Psoas muscle (tissue), 8 donors: ENCODE data around the gene RNF44. TPM values are rescaled to one million over a fixed set of nuclear protein-coding genes. Genes with fewer than 3 reads are reported as not detected.
A peak's percentile ranks its signal among the peaks of the same experiment; 100 is the strongest.

Source experiments
- ATAC-seq, 4 donors: fragments of 200-7000 bp; cut with Tn5 transposase; one replicate each; pipeline ENCODE4 v1.9.1; 2020; ENCODE audit warnings: moderate library complexity in 3 of 4, mild to moderate bottlenecking in 2 of 4
- DNase-seq, 2 donors: peaks; one replicate each; pipeline ENCODE4 v3.0.0-alpha.2; 2020
- H3K27ac ChIP-seq: fragments of 200-600 bp; one replicate; pipeline ENCODE4 v1.8.0; 2022
- H3K27me3 ChIP-seq, 3 donors: fragments of 200-600 bp in 1 of 3; one replicate each; pipeline versions ENCODE4 v1.6.1 to v1.8.0; 2013 to 2022; ENCODE audit warnings: low read length in 2 of 3, mild to moderate bottlenecking in 2 of 3, moderate library complexity in 1 of 3; ENCODE audit not compliant: insufficient read depth in 3 of 3
- H3K36me3 ChIP-seq, 2 donors: fragments of 200-600 bp in 1 of 2; one replicate each; pipeline versions ENCODE4 v1.6.1 to v1.8.0; 2013 to 2022; ENCODE audit warnings: low read depth in 1 of 2, mild to moderate bottlenecking in 1 of 2, moderate library complexity in 1 of 2; ENCODE audit not compliant: insufficient read depth in 1 of 2
- H3K4me1 ChIP-seq: fragments of 200-600 bp; one replicate; pipeline ENCODE4 v1.8.0; 2022
- H3K4me3 ChIP-seq: fragments of 200-600 bp; one replicate; pipeline ENCODE4 v1.8.0; 2022; ENCODE audit warnings: mild to moderate bottlenecking
- H3K9me3 ChIP-seq: fragments of 200-600 bp; one replicate; pipeline ENCODE4 v1.8.0; 2022
- CTCF ChIP-seq: fragments of 200-600 bp; IDR thresholded peaks from one replicate; pipeline ENCODE4 v1.8.0; 2022; ENCODE audit warnings: antibody characterized with exemption
- WGBS, 3 donors: extraction: QIAGEN DNeasy Blood & Tissue Kit; methylation state at CpG; one replicate each; pipeline versions ENCODE4 v1.1.6 to v1.1.7; 2013; 5-methylcytosine and 5-hydroxymethylcytosine counted together
- intact Hi-C, 2 donors: fragments of 100-400 bp; cut with DNase I; formaldehyde crosslinking; loops; one replicate each; pipeline versions ENCODE4 v1.11.0 to v1.14.2; 2022
- polyA plus RNA-seq, 3 donors: library from polyadenylated mRNA; stranded (reverse); fragments of 200-250 nt; gene quantifications; one replicate each; pipeline ENCODE4 v1.2.3, GENCODE V29; 2013
- total RNA-seq, 4 donors: library from RNA; stranded (reverse); fragmentation: NEBNext Ultra II Directional in 2 of 4; extraction: Animal tissue kit (Norgen Biotek cat#: 25700) in 2 of 4; gene quantifications; one replicate each; pipeline versions ENCODE4 v1.2.1 to v1.2.4, GENCODE V29; 2021 to 2023
- donor health status: healthy with polysubstance abuse.
- donor health status: DM: no; HTN: no; CAD: no; lungs with moderate emphysema.
- donor health status: Bipolar disorder and iron deficiency.
- donor health status: healthy.
- donor health status: DM: yes; HTN: yes; CAD: no.
- donor health status: DM: no; HTN: no; CAD: no.
- donor health status: DM: no; HTN: no; CAD: no.
- donor health status: DM: yes; HTN: yes; CAD: no.

The RNF44 gene
- total and polyA plus RNA-seq, 7 donors = 5.6 to 22.4 (median 14.2) TPM

- peaks cover 7 to 48% of the 10 kb centered on the region in 2 donors for H3K36me3 ChIP-seq
- no peak overlapping the region for H3K27ac ChIP-seq
- H3K4me3 ChIP-seq = no peak overlapping the region
- intact Hi-C loops = no loop called here
- H3K27me3 ChIP-seq = no peaks in the 10 kb centered on the region
- WGBS, 3 donors = 61 to 66% (median 65%) methylated on average over 11 of the region's 11 CpGs
- peaks cover 3% of the 10 kb centered on the region for H3K4me1 ChIP-seq
- TF ChIP-seq CTCF = no peak
- H3K9me3 ChIP-seq = no peaks in the 10 kb centered on the region
- DNase-seq (peak in 1 of 2 donors; percentile 72), ATAC-seq (peak in 1 of 4 donors; percentile 42)
Measured at GRCh38 chr5:176528301-176528700, 8.9 kb downstream of the RNF44 start.

GRCh38 chr5:176527246-176528222, 9.7 kb downstream of the RNF44 start:
- Histone ChIP-seq H3K4me3 (no peak overlapping the region), H3K36me3 (peaks cover 7 to 48% of the 10 kb centered on the region in 2 donors), H3K4me1 (no peaks in the 10 kb centered on the region), H3K9me3 (no peaks in the 10 kb centered on the region), H3K27ac (no peak overlapping the region), H3K27me3 (no peaks in the 10 kb centered on the region)
- 79 to 87% (median 83%) methylated on average over 34 of the region's 34 CpGs for WGBS, 3 donors
- intact Hi-C loops = no loop called here
- DNase-seq (no peak), ATAC-seq (no peak)
- no peak for TF ChIP-seq CTCF

- DNase-seq (no peak), ATAC-seq (no peak)
- Histone ChIP-seq H3K27me3 (no peaks in the 10 kb centered on the region), H3K4me3 (no peak overlapping the region), H3K4me1 (no peaks in the 10 kb centered on the region), H3K9me3 (no peaks in the 10 kb centered on the region), H3K27ac (no peak overlapping the region), H3K36me3 (peaks cover 7 to 42% of the 10 kb centered on the region in 2 donors)
- 91 to 92% (median 91%) methylated on average over 9 of the region's 9 CpGs for WGBS, 3 donors
- intact Hi-C loops = no loop called here
- no peak for TF ChIP-seq CTCF
Measured at GRCh38 chr5:176526462-176526861, 10.7 kb downstream of the RNF44 start.

GRCh38 chr5:176525677-176526076, 11.5 kb downstream of the RNF44 start:
- Histone ChIP-seq H3K4me1 (no peaks in the 10 kb centered on the region), H3K36me3 (peaks cover 4 to 36% of the 10 kb centered on the region in 2 donors), H3K4me3 (no peak overlapping the region), H3K27ac (no peak overlapping the region), H3K27me3 (no peaks in the 10 kb centered on the region), H3K9me3 (no peaks in the 10 kb centered on the region)
- 93 to 95% (median 94%) methylated on average over 9 of the region's 9 CpGs for WGBS, 3 donors
- no peak for ATAC-seq
- no peak for DNase-seq
- intact Hi-C loops = no loop called here
- no peak for TF ChIP-seq CTCF
